Neutrophil (primary cell): Measurements from ENCODE around the gene PRELP.
"Not testable (repeated sequence)": the region's sequence is repeated elsewhere in the genome, so short reads cannot be mapped to it uniquely, and the experiment has no call there.

Experiments
- H3K27ac ChIP-seq: fragments of 200-600 bp; sonication (generic); 2 replicates; pipeline ENCODE4 v1.5.1; 2016; ENCODE audit warnings: mild to moderate bottlenecking, moderate library complexity
- H3K27me3 ChIP-seq: fragments of 200-600 bp; sonication (generic); 2 replicates; pipeline ENCODE4 v1.6.0; 2016; ENCODE audit warnings: mild to moderate bottlenecking
- H3K36me3 ChIP-seq: fragments of 200-600 bp; sonication (generic); 2 replicates; pipeline ENCODE4 v1.5.1; 2017
- H3K4me1 ChIP-seq, 2 experiments: fragments of 200-600 bp in 1 of 2; sonication (generic) in 1 of 2; 1 replicate in 1 of 2; 2 replicates in 1 of 2; pipeline versions ENCODE4 v1.5.1 to v1.6.1; 2013 to 2016; ENCODE audit warnings: low read depth in 1 of 2, low read length in 1 of 2, mild to moderate bottlenecking in 1 of 2, moderate library complexity in 1 of 2; ENCODE audit not compliant: control insufficient read depth in 1 of 2, insufficient read depth in 1 of 2
- H3K4me3 ChIP-seq, 2 experiments: fragments of 200-600 bp in 1 of 2; sonication (generic) in 1 of 2; 1 replicate in 1 of 2; 2 replicates in 1 of 2; pipeline ENCODE4 v1.5.1; 2013 to 2016; ENCODE audit warnings: low read depth in 1 of 2, low read length in 1 of 2, mild to moderate bottlenecking in 1 of 2, moderate library complexity in 1 of 2
- H3K9me3 ChIP-seq: fragments of 200-600 bp; sonication (generic); 2 replicates; pipeline ENCODE4 v1.5.1; 2016
- TF ChIP-seq, protein P1 (sequence below): fragments of 200-600 bp; sonication (generic); IDR thresholded peaks from 2 replicates; pipeline ENCODE4 v1.5.1; 2016; ENCODE audit warnings: antibody characterized with exemption

PRELP gene

DNA sequence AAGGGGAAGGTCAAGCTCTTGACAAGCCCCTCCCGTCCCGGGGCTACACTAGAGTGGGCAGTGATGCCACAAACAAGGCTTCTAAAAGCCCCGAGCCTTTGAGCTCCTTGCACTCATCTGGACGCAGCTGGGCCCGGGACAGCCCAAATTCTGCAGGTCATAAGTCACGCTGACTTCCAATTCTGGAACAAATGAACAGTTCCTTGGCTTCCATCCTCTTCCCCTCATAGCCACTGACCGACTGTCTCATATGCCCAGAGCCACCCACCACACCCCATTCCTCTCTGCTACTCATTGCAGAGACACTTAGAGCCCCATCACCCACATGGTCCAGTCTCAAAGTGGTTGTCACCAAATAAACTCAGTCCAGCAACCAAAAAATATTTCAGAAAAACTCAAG, 32.8 kb upstream of the PRELP start:
- no peak overlapping the region for H3K4me3 ChIP-seq
- H3K4me1 ChIP-seq: no peaks in the 10 kb centered on the region
- H3K27ac ChIP-seq: no peak overlapping the region
- H3K27me3 ChIP-seq: peaks cover 40% of the 10 kb centered on the region
- H3K36me3 ChIP-seq: no peaks in the 10 kb centered on the region
- no peaks in the 10 kb centered on the region for H3K9me3 ChIP-seq
- TF ChIP-seq, protein P1, sequence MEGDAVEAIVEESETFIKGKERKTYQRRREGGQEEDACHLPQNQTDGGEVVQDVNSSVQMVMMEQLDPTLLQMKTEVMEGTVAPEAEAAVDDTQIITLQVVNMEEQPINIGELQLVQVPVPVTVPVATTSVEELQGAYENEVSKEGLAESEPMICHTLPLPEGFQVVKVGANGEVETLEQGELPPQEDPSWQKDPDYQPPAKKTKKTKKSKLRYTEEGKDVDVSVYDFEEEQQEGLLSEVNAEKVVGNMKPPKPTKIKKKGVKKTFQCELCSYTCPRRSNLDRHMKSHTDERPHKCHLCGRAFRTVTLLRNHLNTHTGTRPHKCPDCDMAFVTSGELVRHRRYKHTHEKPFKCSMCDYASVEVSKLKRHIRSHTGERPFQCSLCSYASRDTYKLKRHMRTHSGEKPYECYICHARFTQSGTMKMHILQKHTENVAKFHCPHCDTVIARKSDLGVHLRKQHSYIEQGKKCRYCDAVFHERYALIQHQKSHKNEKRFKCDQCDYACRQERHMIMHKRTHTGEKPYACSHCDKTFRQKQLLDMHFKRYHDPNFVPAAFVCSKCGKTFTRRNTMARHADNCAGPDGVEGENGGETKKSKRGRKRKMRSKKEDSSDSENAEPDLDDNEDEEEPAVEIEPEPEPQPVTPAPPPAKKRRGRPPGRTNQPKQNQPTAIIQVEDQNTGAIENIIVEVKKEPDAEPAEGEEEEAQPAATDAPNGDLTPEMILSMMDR: no peak

- Histone ChIP-seq H3K27ac (no peak overlapping the region), H3K27me3 (peaks cover 41% of the 10 kb centered on the region)
These were observed 32.3 kb upstream of the PRELP start for GRCh38 chr1:203443296-203443695.

GRCh38 chr1:203444171-203444576, 31.4 kb upstream of the PRELP start:
- no peak overlapping the region for H3K27ac ChIP-seq
- no peak overlapping the region for H3K4me3 ChIP-seq
- no peaks in the 10 kb centered on the region for H3K9me3 ChIP-seq
- peaks cover 46% of the 10 kb centered on the region for H3K27me3 ChIP-seq
- TF ChIP-seq, protein P1: no peak
- H3K36me3 ChIP-seq: no peaks in the 10 kb centered on the region
- H3K4me1 ChIP-seq: no peaks in the 10 kb centered on the region

More at GRCh38 chr1:203443296-203443695, 32.3 kb upstream of the PRELP start:
- H3K36me3 ChIP-seq: no peaks in the 10 kb centered on the region
- TF ChIP-seq, protein P1: no peak
- no peaks in the 10 kb centered on the region for H3K4me1 ChIP-seq
- H3K9me3 ChIP-seq: no peaks in the 10 kb centered on the region
- no peak overlapping the region for H3K4me3 ChIP-seq

DNA sequence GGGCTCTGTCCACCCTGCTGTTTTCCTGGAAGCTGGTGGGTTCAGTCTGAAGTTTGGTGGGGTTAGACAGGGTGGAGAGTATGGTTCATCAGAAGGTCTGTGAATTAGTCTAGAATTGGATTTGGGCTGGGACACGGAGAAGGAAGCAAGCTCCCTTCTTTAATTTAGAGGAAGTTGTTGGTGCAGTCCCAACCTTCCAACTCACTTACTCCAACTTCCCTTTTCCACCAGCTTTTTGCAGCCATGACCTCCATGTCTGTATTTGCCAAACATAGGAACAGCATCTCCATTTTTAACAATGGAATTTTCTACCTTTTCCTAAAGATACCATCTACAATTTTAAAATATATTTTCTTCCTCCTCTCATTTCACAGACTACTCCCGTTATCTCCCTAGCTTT, 28.5 kb upstream of the PRELP start:
- no peaks in the 10 kb centered on the region for H3K9me3 ChIP-seq
- no peak overlapping the region for H3K27ac ChIP-seq
- H3K36me3 ChIP-seq: no peaks in the 10 kb centered on the region
- TF ChIP-seq, protein P1: no peak
- no peak overlapping the region for H3K4me3 ChIP-seq
- H3K4me1 ChIP-seq: no peaks in the 10 kb centered on the region
- H3K27me3 ChIP-seq: peaks cover 52% of the 10 kb centered on the region

DNA sequence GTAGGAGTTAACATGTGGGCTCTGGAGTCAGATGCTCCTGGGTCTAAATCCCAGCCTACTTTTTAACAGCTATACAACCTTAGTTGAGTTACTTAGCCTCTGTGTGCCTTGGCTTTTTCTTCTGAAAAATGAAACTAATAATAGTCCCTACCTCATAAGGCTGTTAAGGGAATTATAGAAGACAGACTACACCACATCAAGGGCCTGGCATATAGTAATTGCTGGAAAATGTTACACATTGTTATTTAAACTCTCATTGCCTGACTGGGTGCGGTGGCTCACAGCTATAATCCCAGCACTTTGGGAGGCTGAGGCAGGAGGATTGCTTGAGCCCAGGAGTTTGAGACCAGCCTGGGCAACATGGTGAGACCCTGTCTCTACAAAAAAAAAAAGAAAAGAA, 28.0 kb upstream of the PRELP start:
- H3K4me1 ChIP-seq, H3K4me3 ChIP-seq, H3K27ac ChIP-seq, H3K9me3 ChIP-seq, H3K36me3 ChIP-seq: not testable (repeated sequence)
- peaks cover 52% of the 10 kb centered on the region for H3K27me3 ChIP-seq

DNA sequence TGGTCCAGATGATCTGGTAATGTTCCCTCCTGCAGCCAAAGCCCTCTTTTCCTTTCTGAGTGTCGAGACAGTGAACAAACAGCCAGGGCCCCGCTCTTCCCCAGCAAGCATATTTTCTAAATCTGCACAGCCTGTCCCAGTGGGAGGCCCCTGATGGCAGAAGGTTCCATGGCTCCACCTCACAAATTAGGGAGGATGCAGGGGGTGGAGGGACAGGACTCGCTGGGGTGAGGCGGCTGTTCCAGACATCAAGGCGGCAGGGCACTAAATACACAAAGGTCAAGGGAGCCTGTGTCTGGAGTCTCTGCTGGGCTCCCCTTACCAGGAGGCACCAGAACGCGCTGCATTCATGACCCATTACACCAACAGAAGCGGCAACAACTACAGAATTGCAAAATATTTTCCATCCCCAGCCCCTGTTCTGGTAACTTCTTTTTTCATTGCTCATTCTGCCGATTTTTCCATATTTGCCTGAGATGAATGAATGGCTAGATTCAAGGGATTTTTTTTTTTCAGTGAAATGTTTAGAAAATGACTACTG, 27.0 kb upstream of the PRELP start:
- Histone ChIP-seq H3K27me3 (peaks cover 52% of the 10 kb centered on the region), H3K9me3 (no peaks in the 10 kb centered on the region), H3K4me1 (no peaks in the 10 kb centered on the region), H3K36me3 (no peaks in the 10 kb centered on the region), H3K27ac (no peak overlapping the region), H3K4me3 (no peak overlapping the region)
- TF ChIP-seq, protein P1: no peak
